ENCODE data around the gene IL16.

- TF ChIP-seq TAF1 (IDR thresholded peaks at IDR 0.05; ENCODE audit: low read depth, low read length) (no peak), POLR2AphosphoS5 (IDR thresholded peaks at IDR 0.05; ENCODE audit: low read depth, low read length) (no peak), POLR2A (IDR thresholded peaks at IDR 0.05; ENCODE audit: low read depth, low read length) (no peak), POU2F2 (IDR thresholded peaks at IDR 0.05; ENCODE audit: low read depth, low read length) (no peak)
Observed at GRCh38 chr15:81224232-81224631, 27.6 kb downstream of the IL16 start.
